ENCODE results near the gene OSBPL8.
"Not testable (repeated sequence)": the region's sequence is repeated elsewhere in the genome, so short reads cannot be mapped to it uniquely, and the experiment has no call there.

OSBPL8 gene

DNA sequence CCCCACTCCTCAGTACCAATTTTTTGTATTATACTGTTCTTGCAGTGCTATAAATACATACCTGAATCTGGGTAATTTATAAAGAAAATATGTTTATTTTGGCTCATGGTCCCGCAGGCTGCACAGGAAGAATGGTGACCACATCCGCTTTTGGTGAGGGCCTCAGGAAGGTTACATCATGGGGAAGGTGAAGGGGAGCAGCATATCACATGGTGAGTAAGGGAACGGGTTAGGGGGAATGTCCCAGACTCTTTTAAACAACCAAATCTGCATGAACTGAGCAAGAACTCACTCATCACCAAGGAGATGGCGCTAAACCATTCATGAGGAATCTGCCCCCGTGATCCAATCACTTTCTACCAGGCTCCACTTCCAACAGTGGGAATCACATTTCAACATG is 40.0 kb downstream of the OSBPL8 start:
- DNase-seq = no peak

DNA sequence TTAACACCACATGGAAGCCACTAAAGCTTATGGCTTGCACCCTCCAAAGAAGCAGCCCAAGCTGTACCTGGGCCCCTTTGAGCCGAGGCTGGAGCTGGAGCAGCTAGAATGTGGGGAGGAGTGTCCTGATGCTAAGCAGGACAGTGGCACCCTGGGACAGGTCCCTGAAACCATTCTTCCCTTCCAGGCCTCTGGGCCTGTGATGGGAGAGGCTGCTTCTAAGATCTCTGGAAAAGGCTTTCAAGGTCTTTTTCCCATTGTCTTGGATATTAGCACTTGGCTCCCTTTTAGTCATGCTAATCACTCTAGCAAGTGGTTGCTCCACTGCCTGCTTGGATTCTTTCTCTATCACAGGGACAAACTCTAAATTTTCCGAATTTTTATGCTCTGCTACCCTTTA is 40.9 kb downstream of the OSBPL8 start:
- no peak for DNase-seq

DNA sequence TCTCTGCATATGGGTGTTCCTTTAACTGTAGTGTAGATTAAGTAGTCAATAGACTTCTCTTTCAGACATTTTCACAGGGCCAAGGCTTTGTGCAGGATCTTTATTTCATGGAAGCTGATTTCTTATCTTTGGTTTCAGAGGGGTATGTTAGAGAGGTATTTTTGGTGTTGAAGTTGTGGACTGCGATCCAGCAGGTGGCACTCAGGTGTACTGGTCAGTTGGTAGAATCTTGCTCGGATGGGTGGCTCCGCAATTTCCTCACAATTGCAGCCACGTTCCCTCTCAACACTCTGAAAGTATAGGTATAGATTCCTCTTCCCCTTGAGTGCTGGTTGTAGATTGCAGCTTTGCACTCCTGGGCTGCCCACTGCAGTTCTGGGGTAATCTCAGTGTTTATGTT is 44.3 kb downstream of the OSBPL8 start:
- DNase-seq = no peak

DNA sequence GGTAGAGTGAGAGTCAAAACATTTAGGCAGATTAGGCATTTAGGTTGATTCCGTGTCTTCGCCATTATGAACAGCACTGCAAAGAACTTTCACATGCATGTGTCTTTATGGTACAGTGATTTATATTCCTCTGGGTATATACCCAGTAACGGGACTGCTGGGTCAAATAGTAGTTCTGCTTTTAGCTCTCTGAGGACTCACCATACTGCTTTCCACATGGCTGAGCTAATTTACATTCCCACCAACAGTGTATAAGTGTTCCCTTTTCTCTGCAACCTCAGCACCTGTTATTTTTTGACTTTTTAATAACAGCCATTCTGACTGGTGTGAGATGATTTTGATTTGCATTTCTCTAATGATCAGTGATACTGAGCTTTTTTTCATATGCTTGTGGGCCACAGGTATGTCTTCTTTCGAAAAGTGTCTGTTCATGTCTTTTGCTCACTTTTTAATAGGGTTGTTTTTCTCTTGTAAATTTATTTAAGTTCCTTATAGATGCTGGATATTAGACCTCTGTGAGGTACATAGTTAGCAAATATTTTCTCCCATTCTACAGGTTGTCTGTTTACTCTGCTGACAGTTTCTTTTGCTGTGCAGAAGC is 48.4 kb downstream of the OSBPL8 start:
- DNase-seq = not testable (repeated sequence)

DNA sequence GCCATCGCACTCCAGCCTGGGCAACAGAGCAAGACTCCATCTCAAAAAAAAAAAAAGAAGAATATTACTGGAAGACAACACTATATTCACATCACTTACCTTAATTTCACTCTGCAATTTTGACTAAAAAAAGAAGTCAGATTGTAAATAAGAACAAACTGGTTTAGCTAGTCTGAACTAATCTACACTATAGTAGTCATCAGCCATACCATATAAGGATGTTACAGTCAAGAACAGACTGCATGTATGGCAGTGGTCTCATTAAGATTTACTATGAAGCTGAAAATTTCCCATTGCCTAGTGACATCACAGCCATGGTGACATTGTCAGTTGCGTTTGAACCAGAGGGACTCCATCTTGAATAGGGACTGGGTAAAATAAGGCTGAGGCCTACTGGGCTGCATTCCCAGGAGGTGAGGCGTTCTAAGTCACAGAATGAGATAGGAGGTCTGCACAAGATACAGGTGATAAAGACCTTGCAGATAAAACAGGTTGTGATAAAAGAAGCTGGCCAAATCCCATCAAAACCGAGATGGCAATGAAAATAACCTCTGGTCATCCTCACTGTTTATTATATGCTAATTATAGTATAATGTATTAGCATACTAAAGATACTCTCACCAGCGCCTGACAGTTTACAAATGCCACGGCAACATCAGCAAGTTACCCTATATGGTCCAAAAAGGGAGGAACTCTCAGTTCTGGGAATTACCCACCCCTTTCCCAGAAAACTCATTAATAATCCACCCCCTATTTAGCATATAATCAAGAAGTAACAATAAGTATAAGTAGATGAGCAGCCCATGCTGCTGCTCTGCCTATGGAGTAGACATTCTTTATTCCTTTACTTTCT is 51.2 kb downstream of the OSBPL8 start:
- DNase-seq = no peak

DNA sequence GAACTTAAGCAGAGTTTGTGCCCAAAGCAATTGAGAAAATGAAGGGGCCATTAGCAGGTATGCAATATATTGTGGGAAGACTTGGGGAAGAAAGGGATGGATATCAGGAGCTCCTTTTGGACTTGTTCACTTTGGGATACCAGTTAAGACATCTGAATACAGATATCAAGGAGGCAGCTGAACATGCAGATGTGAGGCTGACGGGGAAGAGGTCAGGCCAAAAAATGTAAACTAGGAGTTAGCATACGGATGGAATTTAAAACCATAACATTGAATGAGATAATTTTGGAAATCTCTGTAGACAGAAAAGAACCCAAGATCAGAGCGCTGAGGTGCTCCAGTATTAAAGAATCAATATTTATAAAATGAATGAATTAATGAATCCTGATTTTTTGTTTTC is 53.4 kb downstream of the OSBPL8 start:
- no peak for DNase-seq

DNA sequence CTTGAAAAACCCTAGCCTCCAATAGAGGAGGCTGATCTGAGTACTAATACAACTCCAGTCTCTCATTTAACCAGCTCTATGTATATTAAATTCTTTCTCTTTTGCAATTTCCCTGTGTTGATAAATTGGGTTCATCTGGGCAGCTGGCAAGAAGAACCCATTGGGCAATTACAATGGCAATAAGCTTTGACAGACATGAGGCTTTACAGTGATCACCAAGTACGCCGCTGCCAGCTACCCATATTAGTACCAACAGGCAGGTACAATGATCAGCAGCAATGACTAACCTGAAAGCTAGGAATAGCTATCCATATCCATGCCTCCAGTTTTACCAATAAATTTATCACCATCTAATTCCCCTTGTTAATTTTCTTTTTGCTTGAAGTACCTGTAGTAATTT is 54.5 kb downstream of the OSBPL8 start:
- no peak for DNase-seq

DNA sequence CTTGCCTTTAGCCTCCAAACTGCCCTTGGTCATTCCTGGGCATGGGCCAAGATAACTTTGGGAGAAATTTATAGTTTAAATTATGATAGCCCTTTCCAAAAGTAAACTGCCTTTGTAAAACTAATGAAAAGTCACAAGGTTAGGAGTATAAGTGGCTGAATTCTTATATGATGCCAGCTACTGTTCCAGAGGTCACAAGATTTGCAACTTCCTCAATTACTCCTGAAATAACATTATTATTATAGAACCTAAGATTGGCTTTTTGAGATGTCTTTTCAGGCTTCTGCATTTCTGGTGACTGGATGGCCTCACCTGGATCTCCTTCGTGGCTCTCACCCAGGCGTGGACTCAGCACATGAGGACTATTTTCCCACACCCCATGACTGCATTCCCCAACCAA is 55.0 kb downstream of the OSBPL8 start:
- no peak for DNase-seq

DNA sequence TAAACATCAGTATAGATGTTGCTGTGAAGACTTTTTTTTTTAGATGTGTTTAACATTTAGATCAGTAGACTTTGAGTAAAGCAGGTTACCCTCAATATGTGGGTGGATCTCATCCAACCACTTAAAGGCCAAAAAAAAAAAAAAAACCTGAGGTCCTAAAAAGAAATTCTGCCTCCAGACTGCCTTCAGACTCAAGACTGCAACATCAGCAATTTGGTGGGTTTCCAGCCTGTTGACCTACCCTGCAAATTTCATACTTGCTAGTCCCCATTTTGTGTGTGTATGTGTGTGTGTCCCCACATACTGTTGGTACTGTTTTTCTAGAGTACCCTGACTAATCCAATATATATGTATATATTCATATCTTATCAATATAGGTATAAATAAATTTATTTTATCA is 55.6 kb downstream of the OSBPL8 start:
- no peak for DNase-seq

DNA sequence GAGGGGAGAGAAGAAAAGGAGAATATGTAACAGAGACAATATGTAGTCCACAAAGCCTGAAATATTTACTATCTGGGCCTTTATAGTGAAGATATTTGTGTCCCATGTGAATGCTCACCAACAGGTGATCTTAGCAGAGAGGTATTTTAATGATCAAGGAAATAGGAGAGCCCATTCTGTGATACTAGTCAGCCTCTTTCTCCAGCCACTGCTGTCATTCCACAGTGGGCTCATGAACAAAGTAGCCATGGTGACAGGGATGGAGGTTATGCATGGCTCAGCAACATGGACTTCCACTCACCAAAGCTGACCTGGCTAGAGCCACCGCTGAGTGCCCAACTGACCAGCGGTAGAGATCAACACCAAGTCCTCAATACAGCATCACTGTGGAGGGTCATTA is 58.2 kb downstream of the OSBPL8 start:
- no peak for DNase-seq

DNA sequence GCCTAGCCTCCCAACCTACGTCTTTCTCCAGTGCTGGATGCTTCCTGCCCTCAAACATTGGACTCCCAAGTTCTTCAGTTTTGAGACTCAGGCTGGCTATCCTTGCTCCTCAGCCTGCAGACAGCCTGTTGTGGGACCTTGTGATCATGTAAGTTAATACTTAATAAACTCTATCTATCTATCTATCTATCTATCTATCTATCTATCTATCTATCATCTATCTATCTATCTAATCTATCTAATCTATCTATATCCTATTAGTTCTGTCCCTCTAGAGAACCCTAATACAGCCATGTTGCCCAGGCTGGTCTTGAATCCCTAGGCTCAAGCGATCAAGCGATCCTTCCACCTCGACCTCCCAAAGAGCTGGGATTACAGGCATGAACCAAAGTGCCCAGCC is 60.4 kb downstream of the OSBPL8 start:
- not testable (repeated sequence) for DNase-seq

DNA sequence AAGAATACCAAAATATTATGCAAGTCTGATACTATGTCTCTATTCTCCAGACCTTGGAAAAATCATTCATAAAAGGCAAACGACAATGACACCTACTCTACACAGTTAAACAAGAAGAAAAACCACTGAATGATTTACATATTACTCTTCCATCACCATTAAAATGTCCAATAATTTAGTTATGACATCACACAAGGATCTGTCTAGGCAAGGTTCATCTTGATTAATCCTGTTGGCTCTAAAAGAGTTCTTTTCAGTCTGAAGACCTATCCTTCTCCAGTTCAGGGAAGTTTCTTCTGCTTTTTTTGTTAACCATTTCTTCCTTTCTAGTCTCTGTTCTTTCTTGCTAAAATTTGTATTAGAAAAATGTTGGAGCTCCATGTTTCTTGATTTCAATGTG is 64.0 kb downstream of the OSBPL8 start:
- no peak for DNase-seq

DNA sequence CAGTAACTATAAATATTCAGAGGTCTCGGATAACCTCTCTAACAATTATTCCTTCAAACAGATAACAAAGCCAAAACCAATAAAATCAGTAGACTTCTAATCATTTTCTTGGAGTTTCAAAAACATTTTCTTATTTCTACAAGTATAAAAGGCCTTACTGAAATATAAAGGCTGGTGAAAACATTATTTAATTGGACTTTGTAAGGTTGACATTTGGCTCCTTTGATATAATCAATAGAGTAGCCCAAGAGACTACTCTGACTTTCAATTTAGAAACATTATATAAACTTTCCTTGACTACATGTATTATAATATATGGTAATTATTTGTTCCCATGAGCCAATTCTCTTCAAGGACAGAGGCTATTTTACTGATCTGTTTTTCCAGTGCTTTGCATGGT is 68.3 kb downstream of the OSBPL8 start:
- no peak for DNase-seq

DNA sequence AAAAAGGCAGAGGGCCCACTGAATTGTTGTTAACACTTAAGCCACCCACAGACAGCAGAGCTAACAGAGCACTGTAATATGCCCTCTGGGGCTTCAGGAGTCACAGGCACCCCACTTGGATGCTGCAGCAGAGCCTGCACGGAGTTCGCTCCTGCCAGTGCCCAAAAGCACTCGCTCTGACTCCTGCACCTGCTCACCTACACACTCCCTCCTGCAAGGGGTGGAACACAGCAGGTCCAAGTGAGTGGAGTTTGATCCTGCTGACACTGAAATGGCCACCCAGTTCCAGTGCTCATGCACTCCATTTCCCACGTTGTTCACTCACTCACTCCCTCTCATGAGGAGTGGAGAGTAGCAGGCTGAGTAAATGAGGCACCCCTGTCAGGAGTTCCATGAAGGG is 68.8 kb downstream of the OSBPL8 start:
- no peak for DNase-seq

DNA sequence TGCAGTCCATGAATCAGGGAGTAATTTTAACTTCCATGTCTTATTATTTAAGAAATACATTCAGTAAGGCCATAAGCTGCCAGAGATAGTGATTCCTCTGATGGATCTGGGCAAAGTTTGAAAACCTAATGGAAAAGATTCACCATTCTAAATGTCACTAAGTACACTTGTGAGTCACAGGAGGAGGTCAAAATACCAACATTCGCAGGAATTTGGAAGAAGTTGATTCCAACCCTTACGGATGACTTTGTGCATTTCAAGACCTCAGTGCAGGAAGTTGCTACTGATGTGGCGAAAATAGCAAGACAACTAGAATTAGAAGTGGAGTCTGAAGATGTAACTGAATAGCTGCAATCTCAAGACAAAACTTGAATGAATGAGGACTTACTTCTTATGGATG is 69.8 kb downstream of the OSBPL8 start:
- no peak for DNase-seq

DNA sequence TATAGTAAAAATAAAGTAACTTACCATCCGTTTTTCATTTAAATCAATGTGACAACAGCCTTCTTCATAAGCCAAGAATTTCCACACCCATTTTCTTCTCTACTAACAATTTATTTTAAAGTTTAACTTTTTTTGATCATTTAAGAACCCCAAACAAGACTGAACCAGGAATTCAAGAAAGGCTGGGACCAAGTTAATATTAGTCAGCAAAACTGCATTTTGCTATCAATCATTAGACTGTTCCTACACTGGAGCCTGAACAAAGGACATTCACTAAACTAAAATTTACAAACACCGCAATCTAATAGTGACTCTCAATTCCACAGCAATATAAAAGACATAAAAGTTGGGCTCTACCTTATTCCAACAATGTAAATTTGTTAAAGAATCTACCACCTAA is 73.6 kb downstream of the OSBPL8 start:
- DNase-seq = no peak

DNA sequence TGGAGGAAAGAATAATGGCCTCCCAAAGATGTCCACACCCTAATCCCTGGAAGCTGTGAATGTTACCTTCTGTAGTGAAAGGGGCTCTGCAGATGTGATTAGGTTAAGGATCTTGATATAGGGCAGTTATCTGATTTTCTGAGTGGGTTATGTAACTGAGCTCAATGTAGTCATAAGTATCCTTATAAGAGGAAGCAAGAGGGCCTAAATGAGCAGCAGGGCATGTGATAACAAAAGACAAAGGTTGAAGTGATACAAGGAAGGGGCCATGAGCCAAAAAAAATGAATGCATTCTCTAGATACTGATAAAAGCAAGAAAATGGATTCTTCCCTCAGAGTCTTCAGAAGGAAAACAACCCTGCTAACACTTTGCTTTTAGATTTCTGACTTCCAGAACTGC is 78.8 kb downstream of the OSBPL8 start:
- no peak for DNase-seq

DNA sequence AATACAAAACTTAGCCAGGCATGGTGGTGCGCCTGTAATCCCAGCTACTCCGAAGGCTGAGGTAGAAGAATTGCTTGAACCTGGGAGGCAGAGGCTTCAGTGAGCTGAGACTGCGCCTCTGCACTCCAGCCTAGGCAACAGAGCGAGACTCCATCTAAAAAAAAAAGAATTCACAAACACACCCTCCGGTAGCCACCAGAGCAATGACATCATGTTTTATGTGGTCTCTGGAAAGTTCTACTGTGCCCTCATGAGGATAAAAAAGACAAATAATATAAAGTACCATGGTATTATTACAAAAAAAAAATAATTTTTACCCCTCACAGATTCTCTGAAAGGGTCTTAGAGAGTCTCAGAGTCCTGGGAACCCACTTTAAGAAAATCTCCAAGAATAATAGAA is 81.5 kb downstream of the OSBPL8 start:
- DNase-seq = no peak

DNA sequence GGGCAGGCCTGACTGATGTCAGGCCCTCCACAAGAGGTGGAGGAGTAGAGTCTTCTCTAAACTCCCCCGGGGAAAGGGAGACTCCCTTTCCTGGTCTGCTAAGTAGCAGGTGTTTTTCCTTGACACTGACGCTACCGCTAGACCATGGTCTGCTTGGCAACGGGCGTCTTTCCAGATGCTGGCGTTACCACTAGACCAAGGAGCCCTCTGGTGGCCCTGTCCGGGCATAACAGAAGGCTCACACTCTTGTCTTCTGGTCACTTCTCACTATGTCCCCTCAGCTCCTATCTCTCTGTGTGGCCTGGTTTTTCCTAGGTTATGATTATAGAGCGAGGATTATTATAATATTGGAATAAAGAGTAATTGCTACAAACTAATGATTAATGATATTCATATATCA is 86.7 kb downstream of the OSBPL8 start:
- not testable (repeated sequence) for DNase-seq

DNA sequence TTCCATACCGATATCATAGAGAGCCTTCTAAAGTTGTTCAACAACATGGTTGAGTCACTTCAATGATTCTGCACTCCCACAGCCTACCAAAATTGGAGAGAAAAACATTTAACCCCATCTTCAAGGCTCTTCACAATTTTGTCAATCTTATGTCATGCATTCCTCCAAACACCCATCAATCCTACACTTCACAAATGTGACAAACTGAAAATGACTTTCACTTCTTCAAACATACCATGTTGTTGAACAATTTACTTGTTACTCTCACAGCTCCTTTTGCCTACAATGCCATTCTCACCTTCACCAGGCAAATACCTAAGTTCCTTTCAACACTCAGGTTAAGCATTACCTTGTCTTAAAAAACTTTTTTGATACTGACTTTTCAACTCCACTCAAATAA is 88.0 kb downstream of the OSBPL8 start:
- no peak for DNase-seq

DNA sequence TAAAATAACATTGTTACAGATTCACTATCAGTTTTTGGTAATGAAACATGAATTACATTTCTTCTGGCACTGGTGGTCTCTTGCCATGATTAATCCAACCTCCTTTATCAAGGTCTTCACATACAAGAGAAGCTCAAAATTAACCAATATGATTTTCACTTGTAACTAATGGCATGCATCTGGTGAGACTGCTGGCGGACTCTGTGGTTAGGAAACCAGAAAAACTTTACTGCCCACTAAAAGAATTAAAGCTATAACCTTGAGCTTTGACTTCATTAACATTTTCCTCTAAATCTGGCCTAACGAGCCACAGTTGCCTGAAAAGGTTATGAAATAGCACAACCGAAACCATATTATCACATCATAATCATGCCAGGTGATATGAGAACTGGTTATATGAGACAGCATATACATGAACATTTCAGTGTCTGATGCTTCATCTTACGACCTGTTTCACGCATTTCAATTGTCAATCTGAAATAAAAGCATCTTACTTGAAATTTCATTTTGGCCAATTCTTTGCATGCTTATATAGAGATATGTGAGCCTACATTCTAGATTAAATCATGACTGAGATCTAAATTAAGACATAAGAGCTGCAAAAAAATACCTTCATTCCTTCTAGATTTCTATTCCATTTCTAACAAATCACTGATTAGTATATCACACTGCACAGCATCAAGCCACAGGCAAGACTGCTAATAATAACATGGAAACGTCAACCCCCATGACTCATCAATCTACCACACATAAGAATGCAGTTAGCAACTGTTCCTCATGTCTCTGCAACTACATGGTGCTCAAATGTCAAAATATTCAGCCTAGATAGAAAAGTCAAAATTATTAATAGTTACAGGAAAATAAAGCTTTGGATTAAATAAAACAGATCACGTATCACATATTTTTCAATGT is 89.3 kb downstream of the OSBPL8 start:
- no peak for DNase-seq

DNA sequence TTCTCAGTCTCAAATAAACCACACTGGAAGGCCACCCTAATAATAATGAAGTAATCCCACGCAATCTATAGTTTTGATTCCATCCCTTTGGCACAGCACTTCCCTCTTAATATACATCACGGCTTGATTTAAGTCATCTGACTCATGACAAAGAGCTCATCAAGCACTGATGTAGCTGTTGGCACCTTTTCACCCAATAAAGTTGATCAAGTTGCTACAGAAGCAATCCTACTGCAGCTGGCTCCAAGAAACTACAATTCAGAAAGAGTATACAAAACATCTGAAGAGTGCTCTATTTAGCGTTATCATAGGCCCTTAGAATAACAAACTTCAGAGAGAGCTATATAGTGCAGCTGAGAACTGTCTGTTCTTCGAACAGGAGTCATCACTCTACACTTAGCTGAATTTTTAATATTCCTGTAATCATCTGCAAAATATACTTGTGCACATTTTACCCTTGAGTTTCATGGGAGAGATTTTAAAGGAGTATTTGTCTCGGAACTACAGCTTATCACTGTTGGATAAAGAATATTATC is 94.9 kb downstream of the OSBPL8 start:
- DNase-seq = no peak

DNA sequence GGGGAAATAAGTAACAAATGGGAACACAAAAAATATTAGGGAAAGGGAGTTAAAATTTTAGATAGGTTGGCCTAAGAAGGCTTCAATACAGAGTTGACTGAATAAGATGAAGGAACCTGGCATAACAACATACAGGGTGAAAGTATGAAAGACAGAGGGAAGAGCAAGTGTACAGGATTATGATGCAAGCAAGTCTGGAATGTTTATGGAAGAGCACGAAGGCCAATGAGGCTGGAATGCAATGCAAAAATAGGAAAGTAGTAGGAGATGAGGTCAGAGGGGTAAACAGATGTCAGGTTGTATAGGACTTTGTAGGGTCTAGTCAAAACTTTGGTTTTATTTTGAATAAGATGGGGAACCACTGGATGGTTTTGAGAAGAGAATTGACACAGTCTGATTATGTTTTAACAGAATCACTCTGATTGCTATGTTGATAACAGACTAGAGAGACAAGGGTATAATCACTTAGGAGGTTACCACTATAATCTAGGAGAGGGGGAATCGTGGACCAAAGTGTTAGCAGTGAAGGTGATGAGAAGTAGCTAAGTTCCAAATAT is 96.8 kb downstream of the OSBPL8 start:
- no peak for DNase-seq
